SK-N-SH (cell line): Measurements from ENCODE around the gene TMEM11. TPM values are rescaled to one million over a fixed set of nuclear protein-coding genes. Genes with fewer than 3 reads are reported as not detected.

Experiments
- CTCF ChIA-PET: fragments of 300-600, 350-600 bp; formaldehyde crosslinking; extraction: SDS; loops from one replicate; lab custom pipeline; 2021; lab: Yijun Ruan, JAX
- POLR2A ChIA-PET: fragments of 350-600 bp; sonication (Branson Sonifier 250); formaldehyde crosslinking; extraction: SDS; loops from one replicate; lab custom pipeline; 2020; ENCODE audit warnings: antibody characterized with exemption, inconsistent platforms; lab: Yijun Ruan, JAX
- DNase-seq: peaks from one replicate; pipeline ENCODE4 v3.0.0; 2012
- H2AFZ ChIP-seq: fragments of 200-600 bp; sonication (generic); 2 replicates; pipeline ENCODE4 v1.8.1; 2016; ENCODE audit warnings: antibody characterized with exemption, mild to moderate bottlenecking, low read depth
- H3F3A ChIP-seq: fragments of 200-600 bp; sonication (generic); replicated peaks from 2 replicates; pipeline ENCODE3; 2016; ENCODE audit warnings: antibody characterized with exemption, mild to moderate bottlenecking; ENCODE audit not compliant: insufficient read depth
- H3K27ac ChIP-seq, 2 experiments: fragments of 200-500 bp in 1 of 2; fragments of 200-600 bp in 1 of 2; sonication (Bioruptor generic) in 1 of 2; sonication (generic), shearing (Covaris generic) in 1 of 2; 2 replicates each; pipeline versions ENCODE4 v1.5.1 to v1.6.1; 2014 to 2016; ENCODE audit warnings: low read depth in 2 of 2, inconsistent platforms in 1 of 2, low read length in 1 of 2, mild to moderate bottlenecking in 1 of 2, mixed read lengths in 1 of 2
- H3K27me3 ChIP-seq: fragments of 200-600 bp; sonication (generic), shearing (Covaris generic); 2 replicates; pipeline ENCODE4 v1.6.1; 2016; ENCODE audit warnings: mixed run types; ENCODE audit not compliant: insufficient read depth
- H3K36me3 ChIP-seq, 2 experiments: fragments of 200-500 bp in 1 of 2; fragments of 200-600 bp in 1 of 2; sonication (Bioruptor generic) in 1 of 2; sonication (generic) in 1 of 2; replicated peaks in 1 of 2; 2 replicates each; pipeline versions ENCODE3 to v1.5.1; 2014 to 2016; ENCODE audit warnings: low read length in 1 of 2, mild to moderate bottlenecking in 1 of 2; ENCODE audit not compliant: insufficient read depth in 2 of 2, control insufficient read depth in 1 of 2
- H3K4me1 ChIP-seq, 2 experiments: fragments of 200-500 bp in 1 of 2; fragments of 200-600 bp in 1 of 2; sonication (Bioruptor generic) in 1 of 2; sonication (generic), shearing (Covaris generic) in 1 of 2; 2 replicates each; pipeline versions ENCODE4 v1.5.1 to v1.6.1; 2014 to 2016; ENCODE audit warnings: low read depth in 1 of 2, low read length in 1 of 2, mixed run types in 1 of 2; ENCODE audit not compliant: insufficient read depth in 2 of 2, control insufficient read depth in 1 of 2
- H3K4me2 ChIP-seq: fragments of 200-600 bp; sonication (generic), shearing (Covaris generic); 2 replicates; pipeline ENCODE4 v1.6.1; 2017; ENCODE audit warnings: mixed run types
- H3K4me3 ChIP-seq, 2 experiments: fragments of 200-500 bp in 1 of 2; fragments of 200-600 bp in 1 of 2; sonication (Bioruptor generic) in 1 of 2; sonication (generic), shearing (Covaris generic) in 1 of 2; 2 replicates each; pipeline versions ENCODE4 v1.5.1 to v1.8.1; 2014 to 2016; ENCODE audit warnings: low read depth in 2 of 2, inconsistent platforms in 1 of 2, low read length in 1 of 2, mild to moderate bottlenecking in 1 of 2, mixed read lengths in 1 of 2, moderate library complexity in 1 of 2
- H3K79me2 ChIP-seq: fragments of 200-600 bp; sonication (generic); 2 replicates; pipeline ENCODE4 v1.8.1; 2017; ENCODE audit warnings: mild to moderate bottlenecking; ENCODE audit not compliant: insufficient read depth
- H3K9ac ChIP-seq: fragments of 200-600 bp; sonication (generic); 2 replicates; pipeline ENCODE4 v1.6.1; 2017; ENCODE audit warnings: mixed run types
- H3K9me2 ChIP-seq: fragments of 200-600 bp; sonication (generic); 2 replicates; pipeline ENCODE4 v1.6.1; 2017; ENCODE audit warnings: mixed run types
- H3K9me3 ChIP-seq: fragments of 200-600 bp; sonication (generic); 2 replicates; pipeline ENCODE4 v1.6.1; 2017; ENCODE audit warnings: mixed run types, mild to moderate bottlenecking, moderate library complexity
- H4K20me1 ChIP-seq: fragments of 200-600 bp; sonication (generic); 2 replicates; pipeline ENCODE4 v1.6.1; 2017; ENCODE audit warnings: mild to moderate bottlenecking, mixed run types; ENCODE audit not compliant: insufficient read depth
- ELF1 ChIP-seq: IDR thresholded peaks from 2 replicates; pipeline ENCODE4 v1.4.0; 2012
- EZH2phosphoT487 ChIP-seq: fragments of 200-600 bp; sonication (generic); IDR thresholded peaks from 2 replicates; pipeline ENCODE4 v1.6.1; 2017; ENCODE audit warnings: low read depth, mixed run types, mild to moderate bottlenecking, antibody characterized with exemption, moderate library complexity, borderline replicate concordance
- FOSL2 ChIP-seq: IDR thresholded peaks from 2 replicates; pipeline ENCODE4 v1.4.0; 2012; ENCODE audit warnings: low read depth, mild to moderate bottlenecking, moderate library complexity, borderline replicate concordance
- GATA2 ChIP-seq: sonication (generic); formaldehyde crosslinking; IDR thresholded peaks from 2 replicates; pipeline ENCODE4 v1.5.0; 2020; ENCODE audit warnings: mild to moderate bottlenecking, missing genetic modification reagents
- JUND ChIP-seq: IDR thresholded peaks from 2 replicates; pipeline ENCODE4 v1.4.0; 2012
- MAX ChIP-seq: IDR thresholded peaks from 2 replicates; pipeline ENCODE4 v1.4.0; 2012; ENCODE audit warnings: low read depth
- NFIC ChIP-seq: IDR thresholded peaks from 2 replicates; pipeline ENCODE4 v1.4.0; 2012; ENCODE audit warnings: borderline replicate concordance
- POLR2AphosphoS5 ChIP-seq: IDR thresholded peaks from 2 replicates; pipeline ENCODE4 v1.6.1; 2012; ENCODE audit warnings: low read depth, low read length
- RCOR1 ChIP-seq: fragments of 150-350 bp; IDR thresholded peaks from 2 replicates; pipeline ENCODE4 v1.6.1; 2017; ENCODE audit warnings: antibody characterized with exemption, low read length
- REST ChIP-seq: IDR thresholded peaks from 2 replicates; pipeline ENCODE4 v1.6.1; 2012; ENCODE audit warnings: mild to moderate bottlenecking, low read depth, low read length, moderate library complexity
- SIN3A ChIP-seq: IDR thresholded peaks from 2 replicates; pipeline ENCODE4 v1.6.1; 2012; ENCODE audit warnings: low read depth, mild to moderate bottlenecking, low read length, moderate library complexity, borderline replicate concordance
- TAF1 ChIP-seq: IDR thresholded peaks from 2 replicates; pipeline ENCODE4 v1.6.1; 2012; ENCODE audit warnings: low read depth, mild to moderate bottlenecking, low read length, moderate library complexity, borderline replicate concordance
- TCF12 ChIP-seq: IDR thresholded peaks from 2 replicates; pipeline ENCODE4 v1.4.0; 2012
- YY1 ChIP-seq: IDR thresholded peaks from 2 replicates; pipeline ENCODE4 v1.4.0; 2012; ENCODE audit warnings: low read depth, mild to moderate bottlenecking
- WGBS: methylation state at CpG from one replicate; pipeline ENCODE4 v1.1.6; 2017; ENCODE audit warnings: low lambda C conversion rate; 5-methylcytosine and 5-hydroxymethylcytosine counted together
- polyA plus RNA-seq, 3 experiments: library from polyadenylated mRNA; depleted of rRNA; stranded (reverse); fragments of >200 nt; gene quantifications; 2 replicates each; pipeline ENCODE4 v1.2.3, GENCODE V29; 2012
- TF ChIP-seq, protein P1 (sequence below): fragments of 150-350 bp; IDR thresholded peaks from 2 replicates; pipeline ENCODE4 v1.6.1; 2017; ENCODE audit warnings: antibody characterized with exemption, low read length, low read depth, borderline replicate concordance
- TF ChIP-seq, protein P2 (sequence below): IDR thresholded peaks from 2 replicates; pipeline ENCODE4; 2012
- TF ChIP-seq, protein P3 (sequence below): fragments of 200-600 bp; sonication (generic); IDR thresholded peaks from 2 replicates; pipeline ENCODE4 v1.6.1; 2017; ENCODE audit warnings: antibody characterized with exemption, mild to moderate bottlenecking, moderate library complexity

TMEM11 gene
- polyA plus RNA-seq, 1 of the 3 experiments (the other 2 are of a cell fraction), result 52.3 TPM

GRCh38 chr17:21217346-21217745 is 3.4 kb upstream of the TMEM11 start:
- CTCF ChIA-PET, result interaction anchor here (0.9 kb wide), 1 partner anchor 98 kb away, joined by 3 read pairs; no protein-coding TSS in a partner anchor
- 69% methylated on average over 1 of the region's 1 CpG for WGBS
- TF ChIP-seq POLR2AphosphoS5 (no peak), TCF12 (no peak), REST (no peak), SIN3A (no peak), NFIC (no peak), JUND (no peak)
- TF ChIP-seq, protein P1, sequence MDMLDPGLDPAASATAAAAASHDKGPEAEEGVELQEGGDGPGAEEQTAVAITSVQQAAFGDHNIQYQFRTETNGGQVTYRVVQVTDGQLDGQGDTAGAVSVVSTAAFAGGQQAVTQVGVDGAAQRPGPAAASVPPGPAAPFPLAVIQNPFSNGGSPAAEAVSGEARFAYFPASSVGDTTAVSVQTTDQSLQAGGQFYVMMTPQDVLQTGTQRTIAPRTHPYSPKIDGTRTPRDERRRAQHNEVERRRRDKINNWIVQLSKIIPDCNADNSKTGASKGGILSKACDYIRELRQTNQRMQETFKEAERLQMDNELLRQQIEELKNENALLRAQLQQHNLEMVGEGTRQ, result no peak
- TF ChIP-seq, all 33 proteins: peak for 0
- Histone ChIP-seq H2AFZ (no peak overlapping the region), H3K4me2 (no peak overlapping the region), H3K4me3 (no peak overlapping the region), H3K9ac (no peak overlapping the region), H3K36me3 (peaks cover 2 to 8% of the 10 kb centered on the region in 2 experiments), H3K27ac (no peak overlapping the region), H3K4me1 (peaks cover 7 to 15% of the 10 kb centered on the region in 2 experiments; a peak in 2 of 4 replicates), H3K79me2 (peaks cover 62% of the 10 kb centered on the region), H4K20me1 (peaks cover 9% of the 10 kb centered on the region), H3K27me3 (no peaks in the 10 kb centered on the region), H3K9me2 (no peaks in the 10 kb centered on the region), H3F3A (no peaks in the 10 kb centered on the region), H3K9me3 (no peaks in the 10 kb centered on the region)
- no peak for DNase-seq
- POLR2A ChIA-PET, result no interaction called here

DNA sequence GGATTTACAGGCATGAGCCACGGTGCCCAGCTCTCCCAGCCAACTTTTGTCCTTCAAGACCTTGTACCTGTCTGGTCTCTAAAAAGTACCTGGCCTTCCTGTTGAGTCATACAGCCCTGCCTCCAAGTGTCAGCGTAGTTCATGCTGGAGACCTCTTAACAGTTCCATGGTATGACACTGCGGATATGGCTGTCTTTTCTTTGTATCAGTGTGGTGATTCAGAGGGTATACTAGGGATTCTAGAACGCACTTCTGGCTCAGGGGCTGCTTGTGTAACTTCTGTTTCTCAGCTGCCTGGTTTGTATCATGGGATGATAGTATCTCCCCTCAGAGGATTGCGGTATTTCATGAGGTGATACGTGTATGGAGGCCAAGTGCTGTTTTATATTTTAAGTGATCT is 2.0 kb upstream of the TMEM11 start:
- Histone ChIP-seq H3K4me1 (peaks cover 10 to 25% of the 10 kb centered on the region in 2 experiments; a peak in 2 of 4 replicates), H4K20me1 (peaks cover 23% of the 10 kb centered on the region), H3K27me3 (no peaks in the 10 kb centered on the region), H3K9me3 (no peaks in the 10 kb centered on the region), H3K9me2 (no peaks in the 10 kb centered on the region), H3K79me2 (peaks cover 76% of the 10 kb centered on the region), H2AFZ (no peak overlapping the region), H3K36me3 (peaks cover 4 to 6% of the 10 kb centered on the region in 2 experiments), H3K9ac (no peak overlapping the region), H3K4me3 (no peak overlapping the region), H3K4me2 (0 out of 2 replicates have a peak overlapping the region, but pooled peaks have one; percentile 91), H3K27ac (no peak overlapping the region), H3F3A (no peaks in the 10 kb centered on the region)
- CTCF ChIA-PET, result interaction anchor here (1.5 kb wide), 1 partner anchor 87 kb away, joined by 5 read pairs; no protein-coding TSS in a partner anchor
- DNase-seq, result no peak
- WGBS, result 97% methylated on average over 5 of the region's 6 CpGs
- POLR2A ChIA-PET, result no interaction called here
- TF ChIP-seq ELF1 (no peak), TAF1 (no peak), YY1 (no peak), EZH2phosphoT487 (no peak), RCOR1 (no peak), REST (no peak), GATA2 (CRISPR knock-in tag) (no peak), MAX (no peak), FOSL2 (no peak)
- TF ChIP-seq, protein P2, sequence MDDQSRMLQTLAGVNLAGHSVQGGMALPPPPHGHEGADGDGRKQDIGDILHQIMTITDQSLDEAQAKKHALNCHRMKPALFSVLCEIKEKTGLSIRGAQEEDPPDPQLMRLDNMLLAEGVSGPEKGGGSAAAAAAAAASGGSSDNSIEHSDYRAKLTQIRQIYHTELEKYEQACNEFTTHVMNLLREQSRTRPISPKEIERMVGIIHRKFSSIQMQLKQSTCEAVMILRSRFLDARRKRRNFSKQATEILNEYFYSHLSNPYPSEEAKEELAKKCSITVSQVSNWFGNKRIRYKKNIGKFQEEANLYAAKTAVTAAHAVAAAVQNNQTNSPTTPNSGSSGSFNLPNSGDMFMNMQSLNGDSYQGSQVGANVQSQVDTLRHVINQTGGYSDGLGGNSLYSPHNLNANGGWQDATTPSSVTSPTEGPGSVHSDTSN, result no peak
- TF ChIP-seq, protein P3, sequence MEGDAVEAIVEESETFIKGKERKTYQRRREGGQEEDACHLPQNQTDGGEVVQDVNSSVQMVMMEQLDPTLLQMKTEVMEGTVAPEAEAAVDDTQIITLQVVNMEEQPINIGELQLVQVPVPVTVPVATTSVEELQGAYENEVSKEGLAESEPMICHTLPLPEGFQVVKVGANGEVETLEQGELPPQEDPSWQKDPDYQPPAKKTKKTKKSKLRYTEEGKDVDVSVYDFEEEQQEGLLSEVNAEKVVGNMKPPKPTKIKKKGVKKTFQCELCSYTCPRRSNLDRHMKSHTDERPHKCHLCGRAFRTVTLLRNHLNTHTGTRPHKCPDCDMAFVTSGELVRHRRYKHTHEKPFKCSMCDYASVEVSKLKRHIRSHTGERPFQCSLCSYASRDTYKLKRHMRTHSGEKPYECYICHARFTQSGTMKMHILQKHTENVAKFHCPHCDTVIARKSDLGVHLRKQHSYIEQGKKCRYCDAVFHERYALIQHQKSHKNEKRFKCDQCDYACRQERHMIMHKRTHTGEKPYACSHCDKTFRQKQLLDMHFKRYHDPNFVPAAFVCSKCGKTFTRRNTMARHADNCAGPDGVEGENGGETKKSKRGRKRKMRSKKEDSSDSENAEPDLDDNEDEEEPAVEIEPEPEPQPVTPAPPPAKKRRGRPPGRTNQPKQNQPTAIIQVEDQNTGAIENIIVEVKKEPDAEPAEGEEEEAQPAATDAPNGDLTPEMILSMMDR, result no peak
